WTC11 (cell line): ENCODE results near the gene CLDN9. TPM values are rescaled to one million over a fixed set of nuclear protein-coding genes. Genes with fewer than 3 reads are reported as not detected.

Experiments used
- ATAC-seq: fragments of 200-7000 bp; cut with Tn5 transposase; 2 replicates; pipeline ENCODE4 v1.10.0; 2021; ENCODE audit warnings: mild to moderate bottlenecking, moderate library complexity
- CTCF ChIA-PET: fragments of 300-600 bp; sonication (Branson Sonifier 250); formaldehyde crosslinking; loops from one replicate; lab custom pipeline; 2021; ENCODE audit warnings: antibody characterized with exemption; lab: Charles Lee
- POLR2A ChIA-PET: fragments of 350-600 bp; sonication (Branson Sonifier 250); formaldehyde crosslinking; loops from one replicate; lab custom pipeline; 2021; ENCODE audit warnings: antibody characterized with exemption; lab: Charles Lee
- DNase-seq: peaks from one replicate; pipeline ENCODE4 v3.0.0; 2021; ENCODE audit warnings: low spot score
- H3K27ac Mint-ChIP-seq: 2 replicates; pipeline ENCODE4 v1.8.0; 2021; ENCODE audit warnings: mixed read lengths
- H3K27me3 Mint-ChIP-seq: 2 replicates; pipeline ENCODE4 v1.8.0; 2021; ENCODE audit warnings: low read depth, mild to moderate bottlenecking, moderate library complexity, mixed read lengths
- H3K36me3 Mint-ChIP-seq: 2 replicates; pipeline ENCODE4 v1.8.0; 2021; ENCODE audit warnings: mixed read lengths
- H3K4me1 Mint-ChIP-seq: 2 replicates; pipeline ENCODE4 v1.8.0; 2022; ENCODE audit warnings: mixed read lengths
- H3K4me3 Mint-ChIP-seq: 2 replicates; pipeline ENCODE4 v1.8.0; 2021; ENCODE audit warnings: mild to moderate bottlenecking, moderate library complexity, mixed read lengths
- H3K9me3 Mint-ChIP-seq: 2 replicates; pipeline ENCODE4 v1.8.0; 2021; ENCODE audit warnings: mixed read lengths
- AR ChIP-seq: fragments of 250-450 bp; sonication (Bioruptor Pico); IDR thresholded peaks from 2 replicates; pipeline ENCODE4 v1.9.0; 2021; ENCODE audit warnings: mild to moderate bottlenecking
- ATF3 ChIP-seq: sonication (generic); formaldehyde crosslinking; conservative IDR thresholded peaks from 2 replicates; pipeline ENCODE4 v1.8.1; 2022; ENCODE audit warnings: mild to moderate bottlenecking, missing genetic modification reagents
- CREM ChIP-seq: sonication (generic); formaldehyde crosslinking; IDR thresholded peaks from 2 replicates; pipeline ENCODE4 v1.8.1; 2022; ENCODE audit warnings: mild to moderate bottlenecking, missing genetic modification reagents, moderate library complexity
- HMGA2 ChIP-seq: fragments of 250-450 bp; sonication (Bioruptor Pico); IDR thresholded peaks from 2 replicates; pipeline ENCODE4 v1.4.0; 2021; ENCODE audit warnings: mild to moderate bottlenecking, moderate library complexity
- NFE2L1 ChIP-seq: sonication (generic); formaldehyde crosslinking; IDR thresholded peaks from 2 replicates; pipeline ENCODE4 v1.8.1; 2023; ENCODE audit warnings: missing genetic modification reagents
- TEAD4 ChIP-seq: sonication (generic); formaldehyde crosslinking; IDR thresholded peaks from 2 replicates; pipeline ENCODE4 v1.8.0; 2022; ENCODE audit warnings: mild to moderate bottlenecking, missing genetic modification reagents
- ZNF281 ChIP-seq: sonication (generic); formaldehyde crosslinking; IDR thresholded peaks from 2 replicates; pipeline ENCODE4 v1.8.0; 2023; ENCODE audit warnings: mild to moderate bottlenecking, missing genetic modification reagents
- ZNF317 ChIP-seq: sonication (generic); formaldehyde crosslinking; IDR thresholded peaks from 2 replicates; pipeline ENCODE4 v1.8.1; 2023; ENCODE audit warnings: low read depth, mild to moderate bottlenecking, moderate library complexity, missing genetic modification reagents, borderline replicate concordance
- total RNA-seq: library from RNA; stranded (reverse); gene quantifications from 3 replicates; pipeline ENCODE4 v1.2.3, GENCODE V29; 2021
- TF ChIP-seq, protein P1 (sequence below): sonication (generic); formaldehyde crosslinking; IDR thresholded peaks from 2 replicates; pipeline ENCODE4 v1.8.1; 2023; ENCODE audit warnings: mild to moderate bottlenecking, missing genetic modification reagents, borderline replicate concordance
- TF ChIP-seq, protein P2 (sequence below): sonication (generic); formaldehyde crosslinking; IDR thresholded peaks from 2 replicates; pipeline ENCODE4 v1.8.1; 2023; ENCODE audit warnings: mild to moderate bottlenecking, missing genetic modification reagents

The CLDN9 gene
- total RNA-seq, 1 experiment from 2014 or later, result 0.92 TPM

DNA sequence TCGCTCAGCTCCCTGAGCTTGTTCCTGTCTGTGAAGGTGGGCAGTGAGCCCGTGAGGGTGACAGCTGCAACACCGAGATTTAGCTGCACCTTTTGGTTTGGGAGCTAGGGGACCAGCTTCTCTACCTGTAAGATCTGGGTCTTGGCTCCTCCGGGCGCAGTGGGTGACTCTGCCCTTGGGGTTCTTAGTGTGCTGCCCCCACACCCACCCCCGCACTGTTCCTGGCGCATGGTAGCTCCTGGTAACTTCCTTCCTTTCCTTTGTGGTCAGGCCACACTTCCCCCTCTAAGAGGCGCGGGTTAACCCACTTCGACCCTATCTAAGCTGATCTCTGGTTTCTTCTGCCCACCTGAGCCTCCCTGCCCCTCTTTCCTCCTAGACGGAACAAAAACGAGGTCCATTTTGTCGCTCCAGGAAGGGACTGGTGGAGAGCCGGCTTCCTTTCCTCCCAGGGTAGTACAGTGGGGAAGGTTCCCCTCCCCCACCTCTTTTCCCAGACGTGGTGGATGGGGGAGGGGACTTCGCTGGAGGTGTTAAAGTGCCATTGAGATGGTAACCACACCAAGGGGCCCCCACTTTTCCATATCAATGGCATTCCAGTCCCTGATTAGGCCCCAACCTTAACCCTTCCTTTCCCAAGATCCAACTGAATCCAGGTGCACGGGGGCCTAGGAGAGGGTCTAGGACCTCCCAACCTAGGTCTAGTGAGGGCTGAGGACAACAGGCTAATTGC is 4.6 kb upstream of the CLDN9 start (continued):
- TF ChIP-seq AR (0 out of 2 replicates have a peak, but pooled peaks have one; percentile 23), ZNF317 (CRISPR knock-in tag) (no peak), TEAD4 (CRISPR knock-in tag) (peak; percentile 90), HMGA2 (CRISPR knock-in tag) (no peak), ZNF281 (CRISPR knock-in tag) (peak; percentile 100)
- TF ChIP-seq, protein P1, sequence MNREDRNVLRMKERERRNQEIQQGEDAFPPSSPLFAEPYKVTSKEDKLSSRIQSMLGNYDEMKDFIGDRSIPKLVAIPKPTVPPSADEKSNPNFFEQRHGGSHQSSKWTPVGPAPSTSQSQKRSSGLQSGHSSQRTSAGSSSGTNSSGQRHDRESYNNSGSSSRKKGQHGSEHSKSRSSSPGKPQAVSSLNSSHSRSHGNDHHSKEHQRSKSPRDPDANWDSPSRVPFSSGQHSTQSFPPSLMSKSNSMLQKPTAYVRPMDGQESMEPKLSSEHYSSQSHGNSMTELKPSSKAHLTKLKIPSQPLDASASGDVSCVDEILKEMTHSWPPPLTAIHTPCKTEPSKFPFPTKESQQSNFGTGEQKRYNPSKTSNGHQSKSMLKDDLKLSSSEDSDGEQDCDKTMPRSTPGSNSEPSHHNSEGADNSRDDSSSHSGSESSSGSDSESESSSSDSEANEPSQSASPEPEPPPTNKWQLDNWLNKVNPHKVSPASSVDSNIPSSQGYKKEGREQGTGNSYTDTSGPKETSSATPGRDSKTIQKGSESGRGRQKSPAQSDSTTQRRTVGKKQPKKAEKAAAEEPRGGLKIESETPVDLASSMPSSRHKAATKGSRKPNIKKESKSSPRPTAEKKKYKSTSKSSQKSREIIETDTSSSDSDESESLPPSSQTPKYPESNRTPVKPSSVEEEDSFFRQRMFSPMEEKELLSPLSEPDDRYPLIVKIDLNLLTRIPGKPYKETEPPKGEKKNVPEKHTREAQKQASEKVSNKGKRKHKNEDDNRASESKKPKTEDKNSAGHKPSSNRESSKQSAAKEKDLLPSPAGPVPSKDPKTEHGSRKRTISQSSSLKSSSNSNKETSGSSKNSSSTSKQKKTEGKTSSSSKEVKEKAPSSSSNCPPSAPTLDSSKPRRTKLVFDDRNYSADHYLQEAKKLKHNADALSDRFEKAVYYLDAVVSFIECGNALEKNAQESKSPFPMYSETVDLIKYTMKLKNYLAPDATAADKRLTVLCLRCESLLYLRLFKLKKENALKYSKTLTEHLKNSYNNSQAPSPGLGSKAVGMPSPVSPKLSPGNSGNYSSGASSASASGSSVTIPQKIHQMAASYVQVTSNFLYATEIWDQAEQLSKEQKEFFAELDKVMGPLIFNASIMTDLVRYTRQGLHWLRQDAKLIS, result 0 out of 2 replicates have a peak, but pooled peaks have one; percentile 31
- TF ChIP-seq, protein P2, sequence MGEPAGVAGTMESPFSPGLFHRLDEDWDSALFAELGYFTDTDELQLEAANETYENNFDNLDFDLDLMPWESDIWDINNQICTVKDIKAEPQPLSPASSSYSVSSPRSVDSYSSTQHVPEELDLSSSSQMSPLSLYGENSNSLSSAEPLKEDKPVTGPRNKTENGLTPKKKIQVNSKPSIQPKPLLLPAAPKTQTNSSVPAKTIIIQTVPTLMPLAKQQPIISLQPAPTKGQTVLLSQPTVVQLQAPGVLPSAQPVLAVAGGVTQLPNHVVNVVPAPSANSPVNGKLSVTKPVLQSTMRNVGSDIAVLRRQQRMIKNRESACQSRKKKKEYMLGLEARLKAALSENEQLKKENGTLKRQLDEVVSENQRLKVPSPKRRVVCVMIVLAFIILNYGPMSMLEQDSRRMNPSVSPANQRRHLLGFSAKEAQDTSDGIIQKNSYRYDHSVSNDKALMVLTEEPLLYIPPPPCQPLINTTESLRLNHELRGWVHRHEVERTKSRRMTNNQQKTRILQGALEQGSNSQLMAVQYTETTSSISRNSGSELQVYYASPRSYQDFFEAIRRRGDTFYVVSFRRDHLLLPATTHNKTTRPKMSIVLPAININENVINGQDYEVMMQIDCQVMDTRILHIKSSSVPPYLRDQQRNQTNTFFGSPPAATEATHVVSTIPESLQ (CRISPR knock-in tag), result no peak

GRCh38 chr16:3008690-3009037 is 4.1 kb upstream of the CLDN9 start:
- no peak for DNase-seq
- TF ChIP-seq NFE2L1 (CRISPR knock-in tag) (no peak), AR (0 out of 2 replicates have a peak, but pooled peaks have one; percentile 4), CREM (CRISPR knock-in tag) (0 out of 2 replicates have a peak, but pooled peaks have one; percentile 19), ATF3 (CRISPR knock-in tag) (no peak)
- TF ChIP-seq, all 79 proteins: peak for 2
- Mint-ChIP-seq H3K9me3 (no peaks in the 10 kb centered on the region), H3K4me3 (peak overlapping the region; percentile 74), H3K4me1 (peaks cover 67% of the 10 kb centered on the region), H3K27ac (peak overlapping the region; percentile 100), H3K27me3 (no peaks in the 10 kb centered on the region), H3K36me3 (no peaks in the 10 kb centered on the region)
- no peak for ATAC-seq
- POLR2A ChIA-PET, result interaction anchor here (1.2 to 13.9 kb wide), 6 partner anchors 13 to 91 kb away, joined by 3 to 502 read pairs (median 6); partner anchors contain the start of genes CLDN6, HCFC1R1, THOC6 and TNFRSF12A
- CTCF ChIA-PET, result interaction anchor here (1.1 to 13.4 kb wide), 5 partner anchors 13 to 32 kb away, joined by 3 to 360 read pairs (median 7); partner anchors contain the start of genes CLDN6, HCFC1R1, THOC6 and TNFRSF12A
